ENCODE results near the gene BTNL3. TPM values are rescaled to one million over a fixed set of nuclear protein-coding genes. Genes with fewer than 3 reads are reported as not detected.
"Not testable (repeated sequence)": the region's sequence is repeated elsewhere in the genome, so short reads cannot be mapped to it uniquely, and the experiment has no call there.

The BTNL3 gene
- total RNA-seq, 1 donor from 2014 or later: not detected

GRCh38 chr5:181017448-181017847 is 28.8 kb downstream of the BTNL3 start:
- FAIRE-seq; DNase-seq (ENCODE audit: low spot score in 2 of 2): not testable (repeated sequence)

DNA sequence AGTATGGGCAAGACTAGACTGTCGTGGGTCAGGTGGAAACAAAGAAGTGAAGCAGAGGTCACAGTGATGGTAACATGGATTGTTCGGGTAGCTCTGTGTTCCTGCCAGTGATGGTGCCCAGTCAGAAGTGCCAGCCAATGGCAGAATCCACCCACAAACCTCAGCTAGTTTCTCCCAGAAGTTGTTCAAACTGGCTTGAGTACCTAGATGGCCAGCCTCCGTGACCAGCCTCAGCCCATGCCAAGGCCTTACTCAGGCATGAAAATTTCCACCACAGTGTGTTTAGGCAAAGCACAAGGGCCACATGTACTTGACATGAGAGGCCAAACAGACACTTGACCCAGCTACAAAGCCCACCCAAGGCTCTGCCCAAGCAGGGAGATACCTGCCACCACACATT is 32.0 kb downstream of the BTNL3 start:
- no peak for DNase-seq (ENCODE audit: low spot score in 2 of 2)
- no peak for FAIRE-seq

- FAIRE-seq (no peak), DNase-seq (ENCODE audit: low spot score in 2 of 2) (no peak)
These were observed 35.8 kb downstream of the BTNL3 start for GRCh38 chr5:181024245-181025064.

DNA sequence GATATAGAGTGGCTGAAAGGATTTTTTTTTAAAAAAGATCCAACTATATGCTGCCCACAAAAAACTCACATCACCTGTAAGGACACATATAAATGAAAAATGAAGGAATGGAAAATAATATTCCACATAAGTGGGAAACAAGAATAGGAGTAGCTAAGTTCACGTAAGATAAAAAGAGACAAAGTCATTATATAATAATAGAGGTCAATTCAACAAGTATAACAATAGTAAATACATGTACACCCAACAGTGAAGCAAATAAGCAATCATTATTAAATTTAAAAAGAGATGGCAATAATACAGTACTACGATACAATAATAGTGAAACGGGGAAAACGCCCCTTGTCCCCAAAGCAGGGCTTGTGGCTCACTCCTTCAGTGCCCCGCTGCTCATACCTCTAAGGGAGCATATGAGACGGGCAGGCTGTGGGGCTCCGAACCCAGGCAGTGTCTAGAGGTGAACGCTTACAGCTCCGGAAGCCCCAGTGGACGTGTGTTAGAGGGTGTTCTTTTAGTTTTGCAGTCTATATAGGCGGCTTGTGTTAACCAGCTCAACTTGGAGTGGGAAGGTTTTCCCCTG is 38.9 kb downstream of the BTNL3 start:
- FAIRE-seq (no peak), DNase-seq (ENCODE audit: low spot score in 2 of 2) (no peak)

- DNase-seq (ENCODE audit: low spot score in 2 of 2) (no peak), FAIRE-seq (no peak)
These were observed 39.6 kb downstream of the BTNL3 start for GRCh38 chr5:181028032-181028819.

DNA sequence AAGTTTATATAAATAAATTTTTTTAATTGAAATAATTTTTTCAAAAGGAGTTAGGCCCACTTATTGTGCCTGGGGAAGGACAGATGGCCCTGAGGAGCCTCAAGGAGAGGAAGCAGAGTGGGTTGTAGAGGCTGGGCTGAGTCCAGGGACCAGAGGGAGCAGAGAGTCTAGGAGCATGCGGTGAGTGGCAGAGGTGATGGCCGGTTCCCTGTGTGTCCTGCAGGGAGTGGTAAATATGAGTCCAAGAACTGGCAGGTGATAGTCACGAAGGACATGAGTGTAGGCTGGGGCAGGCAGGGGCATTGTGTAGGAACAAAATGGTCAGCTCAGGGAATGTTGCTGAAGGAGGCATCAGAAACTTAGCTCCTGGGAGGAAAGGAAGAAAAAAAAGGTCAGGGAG is 43.1 kb downstream of the BTNL3 start:
- FAIRE-seq: no peak

GRCh38 chr5:181035991-181036815 is 47.6 kb downstream of the BTNL3 start:
- FAIRE-seq: no peak
- DNase-seq (ENCODE audit: low spot score in 2 of 2): no peak

More for the DNA sequence above, 43.1 kb downstream of the BTNL3 start:
- DNase-seq (ENCODE audit: low spot score in 2 of 2): no peak

DNA sequence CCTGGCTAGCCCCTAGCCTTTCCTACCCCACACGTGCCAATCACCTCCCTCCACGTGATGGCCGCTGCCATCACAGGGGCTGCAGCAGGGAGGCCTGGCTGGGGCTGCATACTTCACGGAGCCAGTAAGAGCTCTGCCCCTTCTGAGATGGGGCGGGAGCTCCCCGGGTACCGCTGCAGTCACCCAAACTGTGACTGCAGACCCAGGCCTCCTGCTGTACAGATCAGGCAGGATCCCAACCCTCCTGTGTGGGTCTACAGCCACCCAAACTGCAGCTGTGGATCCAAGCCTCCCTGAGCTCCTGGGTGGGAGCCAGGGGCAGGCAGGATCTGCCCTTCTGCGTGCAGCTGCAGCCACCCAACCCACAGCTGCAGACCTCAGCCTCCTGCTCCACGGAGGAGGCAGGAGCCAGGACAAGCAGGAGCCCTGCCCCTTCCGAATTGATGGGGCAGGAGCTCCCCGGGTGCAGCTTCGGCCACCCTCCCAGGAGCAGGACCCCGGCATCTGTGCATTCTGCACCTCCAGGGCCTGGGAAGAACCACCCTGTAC is 48.2 kb downstream of the BTNL3 start:
- DNase-seq (ENCODE audit: low spot score in 2 of 2): no peak
- FAIRE-seq: no peak

DNA sequence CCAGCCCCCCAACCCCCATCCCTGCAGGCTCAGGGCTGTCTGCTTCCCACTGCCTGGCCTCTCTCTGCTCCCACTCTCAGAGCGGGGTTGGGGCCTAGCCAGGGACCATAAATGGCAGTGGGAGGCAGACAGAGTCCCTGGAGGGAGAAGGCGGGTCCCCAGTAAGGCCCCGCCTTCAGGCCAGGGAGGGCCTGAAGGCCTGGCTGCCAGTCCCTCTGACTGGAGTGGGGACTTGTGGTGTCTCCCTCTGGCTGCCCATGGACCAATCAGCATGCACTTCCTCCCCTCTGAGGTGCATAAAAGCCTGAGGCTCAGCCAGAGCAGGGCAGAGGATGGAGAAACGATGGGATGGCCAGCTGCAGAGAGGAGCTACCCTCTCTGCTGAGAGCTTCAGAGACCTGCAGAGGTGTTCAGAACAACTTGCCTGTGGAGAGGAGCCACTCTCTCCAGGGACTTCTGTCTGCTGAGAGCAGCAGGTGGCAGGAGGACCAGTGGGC is 48.8 kb downstream of the BTNL3 start:
- no peak for FAIRE-seq
- DNase-seq (ENCODE audit: low spot score in 2 of 2): no peak

DNA sequence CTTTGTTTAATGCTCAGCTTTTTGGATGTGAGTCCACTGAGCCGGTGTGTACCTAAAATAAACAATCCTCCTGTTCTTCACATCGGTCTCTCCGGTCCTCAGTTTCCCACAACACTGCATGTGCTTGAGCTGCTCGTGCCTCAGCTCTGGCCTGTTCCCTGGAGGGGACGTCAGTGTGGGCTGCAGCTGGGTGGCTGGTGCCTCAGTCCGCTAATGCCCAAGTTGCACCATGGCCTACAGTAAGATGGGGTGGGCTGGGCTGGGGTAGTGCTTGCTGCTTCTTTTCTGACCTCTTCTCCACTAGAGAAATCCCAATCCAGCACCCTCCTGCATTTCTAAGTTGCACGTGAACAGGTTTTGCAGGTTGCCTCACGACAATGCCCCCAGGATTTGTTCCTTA is 50.8 kb downstream of the BTNL3 start:
- DNase-seq (ENCODE audit: low spot score in 2 of 2): no peak
- FAIRE-seq: no peak

DNA sequence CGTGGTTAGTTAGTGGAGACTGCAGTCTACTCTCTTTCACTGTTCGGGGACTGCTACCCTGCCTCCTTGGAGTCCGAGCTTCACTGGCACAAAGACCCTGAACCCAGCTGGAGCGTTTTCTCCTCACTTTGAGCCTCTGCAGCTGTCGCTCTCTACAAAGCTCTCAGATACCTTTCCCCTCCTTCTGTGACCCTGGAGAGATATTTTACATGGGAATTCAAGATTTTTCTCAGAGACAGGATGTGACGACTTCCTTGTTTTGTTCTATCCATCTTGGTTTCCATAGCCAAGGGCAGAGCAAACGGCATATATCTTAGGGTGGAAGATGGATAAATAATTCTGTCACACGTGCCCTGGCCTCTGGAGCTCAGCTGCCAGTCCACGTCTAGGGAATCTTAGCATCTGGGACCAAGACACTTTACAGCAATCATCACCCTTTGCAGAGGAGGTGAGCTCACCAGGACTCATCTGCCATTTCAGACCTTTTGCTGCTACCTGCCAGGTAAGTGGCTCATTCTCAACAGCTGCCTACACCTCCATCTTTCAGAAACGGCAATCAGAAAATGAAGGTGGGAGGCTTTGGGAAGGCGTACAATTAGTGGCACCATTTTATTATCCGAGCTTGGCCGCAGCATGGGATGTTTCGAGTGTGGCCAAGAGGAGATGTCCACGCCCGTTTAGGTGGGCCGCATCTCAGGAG is 51.4 kb downstream of the BTNL3 start, which contains the start of gene BTNL9:
TSS of gene BTNL9 (plus strand) at position 336 of the 700 bp plus-strand sequence. CDS start 5,224 bp downstream, outside the sequence.
- no peak for FAIRE-seq
- no peak for DNase-seq (ENCODE audit: low spot score in 2 of 2)

DNA sequence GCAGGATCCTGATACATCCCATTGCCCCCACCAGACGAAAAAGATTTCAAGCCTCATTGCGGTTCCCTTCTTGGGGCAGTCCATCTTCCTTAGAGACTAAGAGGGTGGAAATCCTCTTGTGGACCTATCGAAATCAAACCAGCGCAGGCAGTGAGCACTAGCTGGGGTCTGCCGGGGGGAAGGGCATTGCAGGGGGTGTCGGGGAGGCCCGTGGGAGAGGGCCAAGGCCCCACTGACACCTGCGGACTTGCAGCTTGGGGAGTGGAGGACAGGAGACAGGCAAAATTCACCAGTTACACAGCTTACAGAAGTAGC is 51.9 kb downstream of the BTNL3 start:
- FAIRE-seq (no peak), DNase-seq (ENCODE audit: low spot score in 2 of 2) (no peak)

DNA sequence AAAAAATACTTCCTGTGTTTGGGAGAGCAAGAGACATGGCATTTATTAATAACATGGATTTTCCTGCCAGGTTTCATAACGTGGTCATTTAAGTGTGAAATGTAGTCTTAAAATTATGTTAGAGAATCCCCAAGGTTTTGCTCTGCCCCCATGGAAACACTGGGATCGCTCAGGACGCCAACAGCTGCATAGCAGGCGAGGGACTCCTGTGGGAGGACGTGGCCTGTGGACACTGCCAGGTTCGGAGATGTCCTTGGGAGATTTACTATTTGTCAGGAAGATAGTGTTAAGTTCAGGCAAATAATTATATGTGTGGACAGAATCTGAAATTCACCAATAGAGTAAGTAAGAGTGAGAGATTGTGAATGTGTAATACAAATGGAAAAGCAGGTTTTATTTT is 52.4 kb downstream of the BTNL3 start:
- DNase-seq (ENCODE audit: low spot score in 2 of 2) (no peak), FAIRE-seq (no peak)

DNA sequence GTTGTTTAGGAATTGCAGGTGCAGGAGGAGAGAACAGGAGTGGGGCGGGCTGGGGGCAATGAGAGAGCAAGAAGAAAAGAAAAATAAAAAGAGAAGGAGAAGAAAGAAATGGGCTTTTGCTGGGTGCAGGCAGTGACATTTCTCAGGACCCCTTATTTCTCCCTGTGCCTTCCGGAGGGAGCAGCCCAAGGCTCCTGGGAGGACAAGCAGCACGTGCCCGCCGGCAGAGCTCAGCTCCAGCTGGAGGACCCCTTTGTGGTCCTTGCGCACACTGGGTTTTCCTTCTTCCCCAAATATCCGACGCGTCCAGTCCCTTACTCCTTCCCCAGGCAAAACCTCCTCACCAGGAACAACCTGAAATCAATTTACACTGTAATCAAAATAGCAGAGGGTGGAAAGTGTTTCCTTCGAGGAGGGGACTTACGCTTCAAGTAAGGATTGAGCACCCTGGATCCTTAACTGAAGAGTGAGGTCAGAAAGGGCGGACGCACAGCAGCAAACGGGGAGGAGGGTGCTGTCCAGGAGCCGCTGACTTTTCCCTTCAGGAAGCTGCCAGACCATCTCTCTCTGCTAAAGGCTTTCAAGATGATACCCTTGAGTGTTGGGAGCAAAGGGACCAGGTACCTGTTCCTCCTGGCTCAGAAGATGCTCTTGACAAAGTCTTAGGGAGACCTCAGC is 53.5 kb downstream of the BTNL3 start:
- DNase-seq (ENCODE audit: low spot score in 2 of 2): no peak
- FAIRE-seq: no peak

- no peak for DNase-seq (ENCODE audit: low spot score in 2 of 2)
- FAIRE-seq: no peak
These were observed 54.1 kb downstream of the BTNL3 start for GRCh38 chr5:181042722-181043121.

- FAIRE-seq (no peak), DNase-seq (ENCODE audit: low spot score in 2 of 2) (no peak)
These were observed 54.8 kb downstream of the BTNL3 start for GRCh38 chr5:181043285-181044092.

DNA sequence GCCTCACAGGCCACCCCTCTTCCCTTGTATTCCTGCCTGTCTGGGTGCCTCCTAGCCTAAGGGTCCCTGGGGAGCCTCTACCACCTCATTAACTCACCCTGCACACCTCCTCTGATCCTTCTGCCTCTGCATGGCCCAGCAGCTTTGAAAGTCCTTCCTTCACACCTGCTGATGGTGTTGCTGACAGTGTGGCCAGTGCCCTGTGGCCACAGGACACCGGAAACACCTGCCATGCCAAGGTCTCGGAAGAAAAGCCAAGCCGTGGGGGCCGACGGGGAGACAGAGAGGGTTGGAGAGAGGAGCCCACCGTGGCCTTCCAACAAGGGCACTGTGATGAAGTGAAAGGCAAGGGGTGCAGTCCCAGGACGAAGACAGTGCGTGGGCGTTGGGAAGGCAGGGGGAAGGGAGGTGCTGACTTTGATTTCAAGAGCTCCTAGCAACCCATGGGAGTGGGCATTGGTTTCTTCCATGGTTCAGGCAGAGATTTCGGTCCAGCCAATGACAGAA is 55.5 kb downstream of the BTNL3 start:
- FAIRE-seq: no peak

More for the DNA sequence above, 55.5 kb downstream of the BTNL3 start:
- DNase-seq (ENCODE audit: low spot score in 2 of 2): no peak
